ENCODE measurements around the gene RAD23B. TPM values are rescaled to one million over a fixed set of nuclear protein-coding genes. Genes with fewer than 3 reads are reported as not detected.

Gene RAD23B
- total RNA-seq, 1 donor from 2014 or later = 132 TPM

GRCh38 chr9:107375651-107376369 lies 92.7 kb downstream of the RAD23B start:
- DNase-seq (ENCODE audit: low spot score) = no peak

GRCh38 chr9:107378006-107378405 lies 94.9 kb downstream of the RAD23B start:
- no peak for DNase-seq (ENCODE audit: low spot score)

Other genes with a start within 250 kb of the RAD23B start
- gene KLF4, start 206.5 kb downstream of the RAD23B start, total RNA-seq = 33.1 TPM

Measured in ureter (tissue), 1 donor.